Ovary (tissue), 9 donors: ENCODE data around the gene DYNC1I1. TPM values are rescaled to one million over a fixed set of nuclear protein-coding genes. Genes with fewer than 3 reads are reported as not detected.

Experiments
- DNase-seq, 5 donors: peaks; one replicate each; pipeline ENCODE4 v3.0.0-alpha.2; 2019 to 2020
- H3K27ac ChIP-seq, 2 donors: fragments of 200-600 bp; one replicate each; pipeline versions ENCODE4 v1.5.1 to v1.8.0; 2019 to 2022
- H3K27me3 ChIP-seq: fragments of 200-600 bp; one replicate; pipeline ENCODE4 v1.8.0; 2022
- H3K36me3 ChIP-seq: fragments of 200-600 bp; sonication (generic); one replicate; pipeline ENCODE4 v1.5.1; 2019
- H3K4me1 ChIP-seq: one replicate; pipeline ENCODE4 v1.8.1; 2013; ENCODE audit warnings: mild to moderate bottlenecking, moderate library complexity; ENCODE audit not compliant: insufficient read depth
- H3K4me3 ChIP-seq: fragments of 200-600 bp; sonication (generic); one replicate; pipeline ENCODE4 v1.5.1; 2017
- H3K9me3 ChIP-seq, 2 donors: fragments of 200-600 bp in 1 of 2; sonication (generic) in 1 of 2; one replicate each; pipeline versions ENCODE4 v1.5.1 to v1.8.1; 2013 to 2019; ENCODE audit warnings: mild to moderate bottlenecking in 1 of 2, moderate library complexity in 1 of 2
- CTCF ChIP-seq, 3 donors: fragments of 450-650 bp in 2 of 3; fragments of 200-600 bp in 1 of 3; IDR thresholded peaks; one replicate each; pipeline versions ENCODE4 v1.5.1 to v1.8.0; 2016 to 2022; ENCODE audit warnings: antibody characterized with exemption in 3 of 3, mild to moderate bottlenecking in 1 of 3
- EP300 ChIP-seq: sonication (generic); formaldehyde crosslinking; IDR thresholded peaks from one replicate; pipeline ENCODE4 v1.6.1; 2017; ENCODE audit warnings: antibody characterized with exemption
- POLR2A ChIP-seq: fragments of 450-650 bp; IDR thresholded peaks from one replicate; pipeline ENCODE4 v1.6.1; 2017; ENCODE audit warnings: antibody characterized with exemption, mild to moderate bottlenecking, moderate library complexity
- WGBS, 3 donors: extraction: QIAGEN DNeasy Blood & Tissue Kit in 1 of 3; methylation state at CpG; one replicate each; pipeline versions ENCODE4 v1.1.5 to v1.1.7; 2013 to 2017; 5-methylcytosine and 5-hydroxymethylcytosine counted together
- intact Hi-C, 4 donors: fragments of 100-400 bp; cut with DNase I; formaldehyde crosslinking; loops; one replicate each; pipeline versions ENCODE4 v1.11.0 to v1.15.1; 2022 to 2023
- polyA plus RNA-seq, 2 donors: library from polyadenylated mRNA; stranded (reverse); fragments of 200-250 nt in 1 of 2; fragments of 350-450 nt in 1 of 2; fragmentation: Illumina TruSeq in 1 of 2; extraction: RNeasy Lipid Tissue Mini Kit (QIAGEN cat#74804) in 1 of 2; gene quantifications; one replicate each; pipeline ENCODE4 v1.2.3, GENCODE V29; 2013 to 2014
- total RNA-seq, 7 donors: library from RNA; depleted of rRNA in 2 of 7; stranded (reverse); fragments of >200 nt in 2 of 7; fragmentation: NEBNext Ultra II Directional in 3 of 7; extraction: Animal tissue kit (Norgen Biotek cat#: 25700) in 3 of 7; gene quantifications; one replicate each; pipeline versions ENCODE4 v1.1.0 to v1.2.4, GENCODE V29; 2016 to 2023
- donor health status: DM: no; HTN: no; CAD: no; lungs with moderate emphysema.
- donor health status: DM: no; HTN: no; CAD: no.
- donor health status: Bipolar disorder and iron deficiency.
- donor health status: DM: yes; HTN: yes; CAD: no.
- donor health status: DM: no; HTN: no; CAD: no.
- donor health status: DM: yes; HTN: yes; CAD: no.

Gene DYNC1I1
- total and polyA plus RNA-seq, 9 donors, result 4.2 to 19.3 (median 6.9) TPM

DNA sequence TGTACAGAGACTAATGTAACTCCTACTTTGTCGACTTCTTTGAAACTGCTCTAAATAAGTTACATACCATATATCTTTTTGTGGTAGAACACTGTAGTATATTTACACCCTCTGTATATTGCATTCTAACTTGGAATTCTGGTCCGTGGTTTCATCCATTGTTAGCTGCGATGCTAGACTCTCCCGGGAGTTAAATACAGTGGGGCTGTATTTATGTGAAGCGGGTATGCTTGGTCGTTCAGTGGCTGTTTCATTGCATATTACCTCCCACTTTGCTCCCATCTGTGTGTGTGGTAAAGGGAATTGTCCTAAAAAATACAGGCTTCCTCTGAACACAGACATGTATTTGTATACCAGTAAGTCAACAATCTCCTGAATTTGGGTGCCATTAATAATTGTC is 318.4 kb downstream of the DYNC1I1 start:
- no peaks in the 10 kb centered on the region for H3K27me3 ChIP-seq
- WGBS, 3 donors, result 89 to 92% (median 92%) methylated on average over 6 of the region's 6 CpGs
- no peaks in the 10 kb centered on the region for H3K4me1 ChIP-seq
- H3K36me3 ChIP-seq, result no peaks in the 10 kb centered on the region
- TF ChIP-seq POLR2A, result no peak
- no peak for TF ChIP-seq CTCF (IDR thresholded peaks at IDR 0.05)
- intact Hi-C loops, result no loop called here
- no peaks in the 10 kb centered on the region for H3K9me3 ChIP-seq
- no peak overlapping the region for H3K4me3 ChIP-seq
- no peak overlapping the region for H3K27ac ChIP-seq
- no peak for DNase-seq

- DNase-seq, result no peak
- Histone ChIP-seq H3K27ac (no peak overlapping the region), H3K9me3 (no peaks in the 10 kb centered on the region), H3K27me3 (no peaks in the 10 kb centered on the region), H3K4me1 (no peaks in the 10 kb centered on the region), H3K4me3 (no peak overlapping the region), H3K36me3 (no peaks in the 10 kb centered on the region)
- WGBS, 3 donors, result 35 to 68% (median 58%) methylated on average over 1 of the region's 1 CpG
- intact Hi-C loops, result no loop called here
- TF ChIP-seq EP300, result no peak
- no peak for TF ChIP-seq POLR2A
- TF ChIP-seq CTCF (IDR thresholded peaks at IDR 0.05), result no peak
Measured at GRCh38 chr7:96093435-96093834, 321.1 kb downstream of the DYNC1I1 start.

DNA sequence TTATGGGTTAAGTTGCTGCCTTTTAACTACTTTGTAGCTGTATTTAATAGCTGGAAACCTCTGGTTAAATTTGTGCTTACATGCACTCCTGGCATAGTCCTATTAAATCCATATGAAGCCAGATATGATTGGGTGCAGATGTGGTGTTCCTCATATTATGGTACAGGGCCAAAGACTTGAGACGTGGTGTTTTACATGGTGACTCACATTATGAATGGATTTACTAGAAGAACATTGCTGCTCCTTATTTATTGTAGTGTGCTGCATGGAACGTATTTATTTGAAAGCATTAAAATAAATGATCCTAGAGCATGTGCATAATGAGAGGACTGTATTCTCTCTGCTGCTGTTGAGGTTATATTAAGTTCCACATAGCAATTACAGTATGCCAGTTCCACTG is 325.5 kb downstream of the DYNC1I1 start:
- H3K4me1 ChIP-seq, result no peaks in the 10 kb centered on the region
- WGBS, 3 donors, result 82 to 87% (median 86%) methylated on average over 2 of the region's 2 CpGs
- intact Hi-C loops, result no loop called here
- H3K4me3 ChIP-seq, result no peak overlapping the region
- no peaks in the 10 kb centered on the region for H3K9me3 ChIP-seq
- no peaks in the 10 kb centered on the region for H3K27me3 ChIP-seq
- no peaks in the 10 kb centered on the region for H3K36me3 ChIP-seq
- H3K27ac ChIP-seq, result no peak overlapping the region
- no peak for TF ChIP-seq POLR2A
- no peak for DNase-seq

DNA sequence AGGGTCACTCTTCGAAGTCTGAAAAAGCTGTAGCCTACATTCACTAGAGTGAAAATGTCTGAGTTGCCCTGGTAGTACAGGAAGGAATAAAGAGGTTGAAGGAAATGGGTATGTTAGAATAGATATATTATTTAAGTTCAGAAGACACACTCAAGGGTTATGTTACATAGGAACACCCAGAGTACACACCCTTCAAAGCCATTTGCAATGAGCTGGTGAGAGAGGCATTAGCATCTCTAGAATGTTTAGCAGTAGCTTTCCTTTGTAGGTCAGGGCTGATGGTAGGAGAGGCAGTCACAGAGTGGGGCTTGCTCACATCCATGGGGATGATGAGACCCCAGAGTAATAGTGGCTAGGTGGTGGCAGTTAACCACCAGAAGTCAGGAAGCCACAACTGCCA is 328.4 kb downstream of the DYNC1I1 start:
- Histone ChIP-seq H3K27ac (no peak overlapping the region), H3K27me3 (no peaks in the 10 kb centered on the region), H3K4me1 (no peaks in the 10 kb centered on the region), H3K36me3 (no peaks in the 10 kb centered on the region), H3K9me3 (no peaks in the 10 kb centered on the region), H3K4me3 (no peak overlapping the region)
- WGBS, 3 donors, result 81 to 90% (median 82%) methylated on average over 1 of the region's 1 CpG
- no peak for TF ChIP-seq POLR2A
- intact Hi-C loops, result no loop called here
- no peak for DNase-seq

GRCh38 chr7:96102096-96102811 is 329.9 kb downstream of the DYNC1I1 start:
- no peak overlapping the region for H3K4me3 ChIP-seq
- H3K9me3 ChIP-seq, result no peaks in the 10 kb centered on the region
- TF ChIP-seq EP300, result no peak
- TF ChIP-seq POLR2A, result no peak
- no peak for TF ChIP-seq CTCF (IDR thresholded peaks at IDR 0.05)
- H3K27me3 ChIP-seq, result no peaks in the 10 kb centered on the region
- no peak overlapping the region for H3K27ac ChIP-seq
- DNase-seq, result no peak
- intact Hi-C loops, result no loop called here
- H3K36me3 ChIP-seq, result no peaks in the 10 kb centered on the region
- H3K4me1 ChIP-seq, result no peaks in the 10 kb centered on the region
